GM21717 (cell line): ENCODE data around the gene NCOA7.
"Not testable (repeated sequence)": the region's sequence is repeated elsewhere in the genome, so short reads cannot be mapped to it uniquely, and the experiment has no call there.

Experiments used
- ATAC-seq: cut with Tn5 transposase; IDR thresholded peaks from one replicate; pipeline ENCODE4 v1.9.1; 2021; ENCODE audit warnings: mild to moderate bottlenecking, moderate library complexity; ENCODE audit not compliant: unreplicated experiment

Gene NCOA7

GRCh38 chr6:125942672-125943527 is 152.1 kb downstream of the NCOA7 start:
- ATAC-seq, result no peak

DNA sequence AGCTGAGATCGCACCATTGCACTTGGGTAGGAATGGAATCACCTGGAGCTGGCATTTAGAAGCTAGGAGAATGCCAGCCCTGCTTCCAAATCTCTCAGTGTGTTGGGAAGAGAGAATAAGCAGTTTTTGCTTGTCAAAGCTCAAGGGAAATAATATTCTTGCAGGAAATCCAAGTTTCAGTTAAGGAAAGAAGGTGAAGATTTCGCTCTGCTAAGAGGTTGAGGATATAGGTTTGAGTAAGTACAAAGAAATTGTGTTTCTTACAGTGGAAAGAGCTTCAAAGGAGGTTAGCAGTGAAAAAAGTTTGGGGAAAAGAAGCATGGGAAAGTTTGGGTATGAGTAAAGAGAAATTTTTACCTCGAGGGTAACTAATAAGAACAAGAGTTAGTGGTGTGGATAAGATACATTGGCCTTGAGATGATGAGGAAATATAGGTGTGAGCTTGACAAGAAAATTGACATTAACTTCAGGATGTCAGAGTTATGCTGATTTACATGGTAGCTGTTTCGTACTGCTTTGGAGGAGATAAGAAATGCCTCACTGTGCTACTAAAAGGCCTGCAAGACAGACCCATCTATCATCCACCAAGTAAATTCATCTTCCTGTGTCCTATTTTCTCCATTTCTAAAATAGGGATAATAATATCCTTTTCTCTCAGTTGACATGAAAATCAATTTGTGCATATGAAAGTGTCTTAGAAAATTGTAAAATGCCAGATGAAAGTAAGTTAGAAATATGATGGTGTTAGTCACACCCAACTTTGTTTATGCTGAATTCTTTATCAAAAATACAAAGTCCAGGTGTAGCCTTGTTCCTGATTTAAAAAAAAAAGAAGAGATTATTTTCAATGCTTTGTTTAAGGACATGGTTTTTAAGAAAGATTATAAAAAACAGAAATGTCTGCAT is 153.0 kb downstream of the NCOA7 start:
- ATAC-seq, result no peak

DNA sequence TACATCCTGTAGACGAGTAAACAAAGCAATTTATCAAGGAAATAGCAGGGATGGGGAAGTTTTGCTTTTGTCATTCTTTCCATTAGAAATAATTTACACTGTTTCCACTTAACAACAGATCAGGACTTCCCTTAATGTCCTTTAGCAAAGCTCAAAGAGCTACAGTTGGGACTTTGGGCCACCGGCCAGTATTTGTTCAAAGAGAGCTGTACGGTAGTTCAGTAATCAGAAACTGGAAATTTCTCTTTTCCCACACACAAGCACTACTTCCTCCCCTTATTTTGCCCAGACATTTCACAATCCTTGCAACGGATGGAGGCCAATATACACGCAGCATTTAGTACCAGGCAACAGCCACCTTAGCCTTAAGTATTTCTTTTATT is 153.7 kb downstream of the NCOA7 start:
- ATAC-seq, result no peak

GRCh38 chr6:125944896-125945295 is 154.1 kb downstream of the NCOA7 start:
- ATAC-seq, result no peak

GRCh38 chr6:125945378-125946141 is 154.8 kb downstream of the NCOA7 start:
- no peak for ATAC-seq

DNA sequence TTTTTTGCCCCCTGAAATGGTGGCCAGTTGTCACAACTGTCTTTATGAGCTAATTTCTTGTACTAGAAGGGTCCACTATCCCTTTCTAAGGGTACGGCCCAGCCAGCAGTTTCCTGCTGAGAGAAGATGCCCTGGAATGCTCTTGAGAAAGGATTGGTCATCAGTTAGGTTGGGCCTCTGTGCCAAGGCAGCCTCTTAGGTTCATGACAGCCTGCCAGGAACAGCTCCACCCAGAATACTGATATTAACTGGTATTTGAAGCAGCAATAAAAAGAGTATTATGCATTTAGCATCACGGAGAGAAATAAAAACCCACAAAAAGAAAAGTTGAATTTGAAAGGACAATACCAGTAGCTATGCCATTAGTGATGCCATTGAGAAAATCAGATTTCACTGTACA is 156.9 kb downstream of the NCOA7 start:
- no peak for ATAC-seq

GRCh38 chr6:125948455-125948854 is 157.7 kb downstream of the NCOA7 start:
- ATAC-seq, result no peak

- ATAC-seq, result no peak
These were observed 158.3 kb downstream of the NCOA7 start for GRCh38 chr6:125949069-125949468.

DNA sequence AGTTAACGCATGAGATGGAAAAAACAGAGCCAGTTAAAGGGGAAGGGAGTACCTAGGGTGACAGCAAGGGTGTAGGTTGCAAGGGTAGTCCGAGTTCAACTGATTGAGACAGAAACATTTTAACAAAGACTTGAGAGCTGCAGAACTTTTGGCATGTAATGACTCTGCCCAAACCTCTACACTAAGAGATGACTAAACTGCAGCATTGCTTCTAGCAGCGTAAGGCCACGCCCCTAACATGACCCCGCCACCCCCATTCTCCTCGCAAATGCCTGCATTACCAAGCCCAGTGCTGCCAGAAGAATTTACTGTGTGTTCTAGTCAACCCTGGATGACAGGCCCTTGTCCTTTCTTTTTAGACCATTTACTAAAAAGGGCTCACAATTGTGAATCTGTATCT is 159.5 kb downstream of the NCOA7 start:
- no peak for ATAC-seq

- ATAC-seq, result not testable (repeated sequence)
These were observed 160.0 kb downstream of the NCOA7 start for GRCh38 chr6:125950716-125951115.

DNA sequence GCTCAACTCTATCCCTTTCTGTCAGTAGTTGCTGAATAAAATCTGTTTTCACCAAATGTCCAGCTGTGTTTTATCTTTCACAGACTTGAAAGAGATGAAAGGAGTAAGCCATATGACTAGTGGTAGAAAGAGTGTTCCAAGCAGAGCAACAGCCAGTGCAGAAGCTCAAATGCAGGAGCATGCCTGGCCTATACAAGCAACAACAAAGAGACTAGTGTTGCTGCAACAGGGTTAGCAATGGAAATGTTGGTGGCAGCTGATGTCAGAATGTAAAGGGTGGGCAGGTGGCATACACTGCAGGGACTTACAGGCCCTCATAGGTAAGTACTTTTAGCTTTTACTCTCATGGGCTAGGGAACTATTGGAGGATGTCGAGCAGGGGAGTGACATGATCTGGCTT is 160.6 kb downstream of the NCOA7 start:
- no peak for ATAC-seq

- no peak for ATAC-seq
These were observed 162.2 kb downstream of the NCOA7 start for GRCh38 chr6:125952764-125953501.

GRCh38 chr6:125953502-125953875 is 162.7 kb downstream of the NCOA7 start:
- no peak for ATAC-seq

DNA sequence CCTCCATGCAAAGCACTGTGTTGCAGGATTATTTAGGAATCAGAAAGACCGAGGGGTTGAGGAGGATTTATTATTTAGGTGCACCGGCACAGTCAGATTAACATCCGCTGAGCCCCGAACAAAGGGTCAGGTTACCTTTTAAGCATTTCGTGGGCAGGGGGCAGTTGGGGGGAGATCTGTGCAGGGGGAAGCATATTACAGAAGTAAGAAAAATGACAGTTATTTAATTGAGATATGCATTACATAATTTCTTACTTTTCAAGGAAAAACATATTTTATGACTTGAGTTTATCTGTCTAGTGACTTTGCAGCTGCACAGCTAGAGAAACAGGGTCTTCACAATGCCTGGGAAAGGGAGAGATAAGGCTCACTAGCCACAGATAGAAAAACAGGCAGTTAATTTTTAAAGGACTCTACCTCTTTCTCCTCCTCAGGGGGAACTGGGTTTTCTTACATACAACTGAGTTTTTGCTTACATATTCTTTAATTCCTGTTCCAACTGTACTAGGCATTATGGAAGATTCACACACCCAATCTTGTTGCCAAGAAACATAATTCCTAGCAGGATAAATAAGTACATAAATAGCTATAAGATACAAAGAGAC is 164.1 kb downstream of the NCOA7 start:
- no peak for ATAC-seq

GRCh38 chr6:125955973-125956372 is 165.2 kb downstream of the NCOA7 start:
- no peak for ATAC-seq

- ATAC-seq, result peak; percentile 94
These were observed 166.0 kb downstream of the NCOA7 start, which contains the start of gene HINT3 for GRCh38 chr6:125956506-125957390. Gene HINT3 (plus strand): TSS chr6:125956770. CDS start chr6:125956978, 208 bp downstream.

DNA sequence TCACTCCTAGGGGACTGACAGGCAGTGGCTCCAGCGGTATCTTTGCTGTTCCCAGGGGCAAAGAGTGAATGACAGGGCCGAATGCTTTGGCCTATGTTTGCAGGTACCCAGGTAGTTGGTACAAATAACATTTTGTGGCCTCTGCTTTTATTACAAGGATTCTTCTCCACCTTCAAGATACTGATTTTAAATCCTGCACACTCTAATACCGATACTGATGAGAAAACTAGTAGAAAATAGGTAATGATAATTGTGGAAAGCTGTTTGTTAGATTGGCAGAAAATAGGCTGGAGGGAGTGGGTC is 166.6 kb downstream of the NCOA7 start:
- no peak for ATAC-seq

DNA sequence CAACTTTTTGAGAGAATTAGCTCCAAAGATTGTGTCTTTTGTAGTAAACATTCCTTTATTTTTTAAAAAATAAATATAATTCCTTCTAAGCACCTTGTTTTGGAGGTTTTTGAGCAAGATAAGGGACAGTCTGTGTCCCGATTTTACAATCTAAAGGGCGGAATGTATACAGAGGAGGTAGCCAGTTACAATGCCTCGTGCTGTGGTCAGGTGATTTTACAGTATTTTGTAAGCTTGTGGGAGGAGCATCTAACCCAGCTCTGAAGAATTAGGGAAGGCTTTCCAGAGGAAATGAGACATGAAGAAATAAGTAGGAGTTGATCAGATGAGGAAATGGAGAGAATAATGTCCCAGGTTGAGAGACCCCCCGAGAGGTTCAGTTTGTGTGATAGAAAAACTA is 167.1 kb downstream of the NCOA7 start:
- no peak for ATAC-seq

GRCh38 chr6:125959041-125959440 is 168.3 kb downstream of the NCOA7 start:
- no peak for ATAC-seq
